ENCODE data around the gene GRIA1.

DNA sequence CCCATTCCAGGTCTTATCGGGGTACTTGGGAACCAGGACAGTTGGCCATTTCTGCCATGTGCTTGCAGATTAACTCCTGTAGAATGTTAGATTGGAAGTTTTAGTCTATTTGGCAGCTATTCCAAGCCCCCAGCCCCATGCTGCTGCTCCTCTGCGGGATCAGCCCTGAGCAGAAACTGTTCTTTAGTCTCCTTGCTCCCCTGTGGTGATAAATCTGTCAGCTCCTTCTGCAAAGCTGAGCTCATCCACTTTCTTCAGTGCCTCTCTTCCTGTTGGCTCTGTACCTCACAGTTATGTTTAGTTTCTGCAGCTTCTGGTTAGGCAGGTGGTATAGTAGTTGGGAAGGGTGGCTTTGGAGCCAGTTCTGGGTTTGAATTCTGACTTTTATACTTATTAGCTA, 170.4 kb downstream of the GRIA1 start:
- TF ChIP-seq HDGF (IDR thresholded peaks at IDR 0.05; ENCODE audit: borderline replicate concordance): no peak
- no peak for TF ChIP-seq FOXA1 (IDR thresholded peaks at IDR 0.05)

Measured in HEK293T (cell line).